Measurements from ENCODE around the gene DUS4L.

Gene DUS4L

DNA sequence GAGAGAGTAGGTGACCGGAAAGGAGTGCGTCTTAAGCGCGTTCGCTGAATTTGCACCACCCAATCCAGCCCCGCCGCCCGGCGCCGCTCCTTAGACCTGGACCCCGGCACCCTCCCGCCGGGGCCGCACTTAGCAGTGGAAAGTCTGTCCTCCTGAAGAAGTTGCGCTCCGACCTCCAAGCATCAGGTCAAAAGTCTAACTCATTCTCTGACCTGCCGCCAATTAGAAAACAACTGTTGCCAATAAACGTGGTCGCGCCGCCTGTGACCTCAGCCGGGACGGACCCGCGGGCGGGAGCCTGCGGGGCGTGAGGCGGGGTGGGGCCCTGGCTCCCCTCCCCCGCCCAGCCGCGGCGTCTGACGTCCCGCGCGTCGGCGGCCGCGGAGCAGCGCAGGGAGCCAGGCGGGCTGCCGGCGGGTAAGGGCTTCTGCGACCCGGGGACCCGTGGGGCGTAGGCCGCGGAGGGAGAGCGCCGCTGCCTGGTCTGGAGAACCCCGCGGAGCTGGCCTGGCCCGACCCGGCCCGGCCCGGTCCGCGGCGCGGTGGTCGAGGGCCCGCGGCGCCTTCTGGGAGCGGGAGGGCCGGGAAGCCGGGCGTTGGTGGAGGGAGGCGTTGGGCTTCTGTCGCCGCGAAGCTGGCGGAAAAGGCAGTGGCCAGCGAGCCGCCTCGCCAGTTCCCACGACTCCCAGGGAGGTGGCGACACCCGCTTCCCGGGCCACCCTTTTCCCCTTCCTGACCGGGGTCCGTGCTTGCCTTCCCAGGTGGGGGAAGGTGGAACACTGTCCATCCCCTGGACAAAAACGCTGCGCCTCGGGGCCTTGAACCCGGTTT lies 16.3 kb downstream of the DUS4L start, which contains the start of gene BCAP29:
Gene BCAP29 (plus strand): TSS at position 362 of the 831 bp plus-strand sequence. CDS start 527 bp downstream, outside the sequence.
- DNase-seq (ENCODE audit: low read depth in 2 of 2): peak; percentile 31 to 64

DNA sequence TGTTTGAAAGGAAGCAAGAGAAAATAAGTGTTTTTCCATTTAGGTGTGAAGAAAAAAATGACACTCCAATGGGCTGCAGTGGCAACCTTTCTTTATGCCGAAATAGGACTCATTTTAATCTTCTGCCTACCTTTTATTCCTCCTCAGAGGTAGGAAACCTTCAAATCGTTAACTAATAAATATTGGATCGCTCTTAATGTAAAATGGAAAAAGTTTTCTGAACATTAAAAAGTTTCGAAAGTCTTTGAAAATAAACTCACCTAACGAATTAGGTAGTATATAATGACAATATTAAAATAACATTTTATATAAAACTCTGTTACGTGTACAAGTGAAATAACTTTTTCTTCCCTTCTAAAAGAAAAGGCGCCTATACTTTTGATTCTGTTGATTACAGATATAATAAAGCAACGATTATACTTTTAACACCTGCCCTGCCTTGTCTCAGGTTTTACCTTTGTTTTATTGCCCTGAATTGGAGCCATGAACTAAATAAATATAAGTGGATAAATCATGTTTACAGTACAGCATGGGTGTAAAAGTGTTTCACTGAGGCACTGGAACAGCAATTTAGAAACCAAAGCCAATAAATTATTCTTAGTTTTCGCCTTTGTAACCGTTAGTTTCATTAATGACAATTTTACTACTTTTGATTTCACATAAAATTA lies 17.1 kb downstream of the DUS4L start:
- no peak for DNase-seq (ENCODE audit: low read depth in 2 of 2)

DNA sequence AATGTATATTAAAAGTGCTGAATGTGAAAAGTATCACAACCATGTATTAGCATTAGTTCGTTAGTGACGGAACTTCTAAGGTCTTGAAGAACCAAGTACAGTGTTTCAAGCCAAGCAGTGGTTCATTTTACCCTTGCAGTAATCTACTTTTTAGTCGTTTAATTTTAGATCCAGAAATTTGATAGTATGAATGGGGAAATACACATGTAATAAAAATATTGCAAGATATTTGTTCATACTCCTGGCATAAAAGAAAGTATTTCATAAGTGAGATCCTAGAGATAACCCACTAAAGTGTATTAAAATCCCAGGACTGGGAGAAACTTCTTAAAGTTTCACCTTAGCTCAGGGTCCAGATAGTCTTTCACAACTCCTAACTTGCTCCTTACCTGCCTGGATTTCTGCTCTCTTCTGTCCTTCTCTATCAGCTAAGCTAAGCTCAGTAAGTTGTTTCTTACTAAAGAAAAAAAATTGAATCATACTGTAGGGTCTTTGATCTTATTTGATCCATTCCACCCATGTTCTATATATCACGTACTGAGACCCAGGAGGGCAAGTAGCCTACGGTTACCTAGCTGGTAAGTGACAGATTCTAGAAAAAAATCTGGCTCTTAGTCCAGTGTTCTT lies 17.7 kb downstream of the DUS4L start:
- DNase-seq (ENCODE audit: low read depth in 2 of 2): no peak

DNA sequence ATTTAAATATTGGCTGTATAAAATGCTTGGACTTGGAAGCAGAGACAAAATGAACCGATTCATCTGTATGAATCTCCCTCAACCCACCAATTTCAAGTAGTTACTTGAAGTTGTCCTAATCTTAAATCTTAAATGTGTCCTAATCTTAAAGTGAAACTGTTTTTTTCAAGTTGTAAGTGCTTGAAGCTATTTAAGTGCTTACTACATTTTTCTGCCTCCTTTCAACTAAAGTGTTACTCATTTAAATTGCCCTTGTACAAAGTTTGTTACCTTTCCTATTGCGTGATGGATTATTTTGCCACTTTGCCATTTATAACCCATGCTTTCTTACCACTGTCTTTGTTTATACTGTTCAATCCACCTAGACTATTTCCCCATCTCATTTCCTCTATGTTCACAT lies 19.1 kb downstream of the DUS4L start:
- no peak for DNase-seq (ENCODE audit: low read depth in 2 of 2)

DNA sequence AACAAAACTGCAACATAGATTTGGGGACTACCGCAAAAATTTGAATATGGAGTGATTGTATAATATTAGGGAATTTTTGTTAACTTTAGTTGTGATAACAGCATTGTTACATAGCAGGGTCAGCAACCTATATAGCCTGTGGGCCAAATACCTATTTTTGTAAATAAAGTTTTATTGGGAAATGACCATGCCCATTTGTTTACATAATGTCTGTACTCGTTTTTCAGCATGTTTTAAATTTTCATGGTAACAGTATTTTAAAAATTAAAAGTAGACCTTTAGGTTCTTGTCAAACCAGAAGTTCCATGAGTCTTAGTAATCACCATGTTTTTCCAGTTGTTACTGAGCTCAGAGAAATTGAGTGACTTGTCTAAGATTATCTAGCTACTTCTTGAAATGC lies 20.9 kb downstream of the DUS4L start:
- DNase-seq (ENCODE audit: low read depth in 2 of 2): no peak

GRCh38 chr7:107588529-107589130 lies 24.9 kb downstream of the DUS4L start:
- no peak for DNase-seq (ENCODE audit: low read depth in 2 of 2)

GRCh38 chr7:107591421-107591820 lies 27.6 kb downstream of the DUS4L start:
- DNase-seq (ENCODE audit: low read depth in 2 of 2): no peak

- DNase-seq (ENCODE audit: low read depth in 2 of 2): no peak
These were observed 28.7 kb downstream of the DUS4L start for GRCh38 chr7:107592361-107593024.

GRCh38 chr7:107593025-107593410 lies 29.2 kb downstream of the DUS4L start:
- no peak for DNase-seq (ENCODE audit: low read depth in 2 of 2)

DNA sequence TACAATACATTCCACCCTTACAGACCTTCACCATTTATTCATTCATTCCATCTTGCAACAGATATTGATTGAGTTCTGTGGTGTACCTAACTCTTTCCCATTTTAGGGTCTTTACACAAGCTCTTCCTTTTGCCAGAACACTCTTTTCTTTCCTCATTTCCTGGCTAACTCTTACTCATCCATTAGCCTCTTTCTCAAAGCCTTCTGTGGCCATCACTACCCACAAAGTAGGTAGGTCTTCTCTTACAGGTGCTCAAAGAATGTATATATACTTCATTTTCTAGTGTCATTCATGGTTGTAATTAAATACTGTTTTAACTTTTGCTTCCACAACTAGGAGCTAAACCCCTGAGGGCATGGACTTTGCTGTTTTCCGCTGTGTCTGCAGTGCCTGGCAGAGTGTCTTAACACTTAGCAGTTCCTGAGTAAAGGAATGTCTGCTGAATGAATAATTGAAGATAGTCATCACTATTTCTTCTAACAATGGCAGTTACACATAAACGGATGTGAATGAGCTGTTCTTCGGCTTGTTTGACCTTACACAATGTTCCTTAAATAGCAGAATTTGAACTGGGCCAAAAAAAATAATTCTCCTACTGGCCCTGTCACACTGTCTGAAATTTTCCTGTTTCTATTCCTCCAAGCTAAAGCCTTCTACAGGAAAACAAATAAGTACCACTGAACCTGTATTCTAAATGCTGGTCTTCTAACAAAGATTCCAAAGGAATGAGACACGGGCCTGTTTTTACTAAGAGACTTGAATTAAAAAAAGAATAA lies 31.4 kb downstream of the DUS4L start:
- no peak for DNase-seq (ENCODE audit: low read depth in 2 of 2)

GRCh38 chr7:107596881-107597581 lies 33.3 kb downstream of the DUS4L start:
- DNase-seq (ENCODE audit: low read depth in 2 of 2): no peak

- DNase-seq (ENCODE audit: low read depth in 2 of 2): no peak
These were observed 33.8 kb downstream of the DUS4L start for GRCh38 chr7:107597582-107597916.

DNA sequence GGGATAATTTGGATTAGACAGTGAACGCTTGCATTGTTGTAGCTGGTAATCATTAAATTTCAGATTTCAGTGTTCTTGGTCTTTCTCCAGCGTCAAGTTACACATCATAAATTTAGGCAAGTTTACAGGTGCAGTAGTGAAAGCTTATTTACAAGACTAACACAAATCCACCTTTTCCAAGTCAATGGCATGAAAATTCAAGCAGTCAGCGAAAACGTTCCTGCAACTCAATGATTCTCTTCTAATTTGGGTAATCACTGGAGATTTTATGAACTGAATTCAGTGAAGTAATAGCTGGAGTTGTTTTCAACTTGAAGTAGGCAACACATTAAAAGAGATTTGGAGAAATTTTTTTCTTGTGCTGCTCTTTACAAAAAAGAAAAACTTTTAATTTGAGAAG lies 34.2 kb downstream of the DUS4L start:
- no peak for DNase-seq (ENCODE audit: low read depth in 2 of 2)

DNA sequence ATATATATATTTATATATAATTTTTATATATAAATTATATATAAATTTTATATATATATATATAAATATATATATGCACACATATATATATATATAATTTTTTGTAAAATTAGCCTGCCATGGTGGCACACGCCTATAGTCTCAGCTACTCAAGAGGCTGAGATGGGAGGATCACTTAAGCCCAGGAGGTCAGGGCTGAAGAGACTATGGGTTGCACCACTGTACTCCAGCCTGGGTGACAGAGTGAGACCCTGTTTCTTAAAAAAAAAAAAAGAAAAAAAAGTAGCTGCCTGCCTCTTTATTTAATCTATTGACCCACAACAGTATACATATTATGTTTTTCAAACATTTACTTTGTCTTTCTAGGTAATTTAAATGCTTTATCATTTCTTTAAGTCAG lies 35.5 kb downstream of the DUS4L start:
- no peak for DNase-seq (ENCODE audit: low read depth in 2 of 2)

- DNase-seq (ENCODE audit: low read depth in 2 of 2): no peak
These were observed 37.0 kb downstream of the DUS4L start for GRCh38 chr7:107600816-107601215.

- DNase-seq (ENCODE audit: low read depth in 2 of 2): no peak
These were observed 41.5 kb downstream of the DUS4L start for GRCh38 chr7:107605218-107605815.

DNA sequence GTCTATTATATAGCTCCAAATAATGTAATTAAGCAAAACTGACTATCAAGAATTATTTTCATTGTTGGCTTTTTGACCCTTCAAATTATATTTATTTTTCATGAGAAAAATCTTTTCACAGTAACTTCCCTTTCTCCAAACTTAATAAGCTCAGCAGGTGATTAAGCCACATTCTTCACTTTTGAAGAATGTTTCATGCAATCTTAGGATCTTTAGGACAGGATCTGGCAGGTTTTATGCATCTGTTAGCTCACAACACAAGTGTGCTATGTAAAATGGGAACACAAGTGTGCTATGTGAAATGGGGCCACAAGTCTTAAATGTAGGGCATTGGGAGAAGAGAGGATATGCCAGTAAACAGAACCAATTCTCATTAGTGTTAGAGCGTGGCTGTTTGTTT lies 42.5 kb downstream of the DUS4L start:
- no peak for DNase-seq (ENCODE audit: low read depth in 2 of 2)

DNA sequence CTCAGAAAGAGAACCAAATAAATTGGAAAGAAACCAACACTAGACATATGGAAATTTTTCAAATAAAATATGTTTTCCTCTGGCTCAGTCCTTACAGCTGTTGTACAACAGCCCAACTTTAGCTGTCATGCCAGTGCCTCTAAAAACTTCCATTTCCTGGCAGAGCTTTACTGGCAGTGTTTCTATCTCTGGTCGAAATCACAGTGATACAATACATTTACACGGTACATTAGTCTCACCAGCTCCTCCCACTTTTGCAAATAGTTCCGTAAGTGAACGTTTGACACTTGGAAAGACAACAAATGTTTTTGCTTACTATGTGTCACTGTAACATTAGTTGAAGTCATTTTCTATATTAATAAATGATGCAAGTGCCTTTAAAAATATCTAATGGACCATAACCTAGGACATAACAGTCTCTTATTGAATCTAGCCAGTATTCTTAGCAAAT lies 46.1 kb downstream of the DUS4L start:
- DNase-seq (ENCODE audit: low read depth in 2 of 2): no peak

DNA sequence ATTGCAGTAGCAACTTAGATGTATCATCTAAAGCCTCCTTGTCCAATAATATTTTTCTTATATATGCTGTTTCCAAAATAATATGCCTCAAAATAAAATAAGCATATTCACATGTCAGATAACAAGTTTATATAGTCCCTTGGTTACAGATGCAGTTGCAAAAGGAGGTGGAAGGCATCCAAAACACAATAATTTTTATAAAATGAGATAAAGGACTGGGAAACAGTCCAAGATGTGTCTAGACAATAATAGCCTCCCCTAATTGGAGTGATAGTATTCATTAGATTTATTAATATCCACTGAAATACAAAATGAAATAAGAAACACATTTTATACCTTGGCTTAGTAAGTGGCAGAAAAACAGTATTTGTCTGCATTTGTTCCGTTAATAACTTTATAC lies 46.6 kb downstream of the DUS4L start:
- no peak for DNase-seq (ENCODE audit: low read depth in 2 of 2)

- DNase-seq (ENCODE audit: low read depth in 2 of 2): no peak
These were observed 49.7 kb downstream of the DUS4L start for GRCh38 chr7:107613439-107613838.
